HG03571 (cell line): ENCODE data around the gene ADGRL1.
"Not testable (repeated sequence)": the region's sequence is repeated elsewhere in the genome, so short reads cannot be mapped to it uniquely, and the experiment has no call there.

Source experiments
- ATAC-seq: cut with Tn5 transposase; IDR thresholded peaks from one replicate; pipeline ENCODE4 v1.9.1; 2021; ENCODE audit not compliant: unreplicated experiment

ADGRL1 gene

DNA sequence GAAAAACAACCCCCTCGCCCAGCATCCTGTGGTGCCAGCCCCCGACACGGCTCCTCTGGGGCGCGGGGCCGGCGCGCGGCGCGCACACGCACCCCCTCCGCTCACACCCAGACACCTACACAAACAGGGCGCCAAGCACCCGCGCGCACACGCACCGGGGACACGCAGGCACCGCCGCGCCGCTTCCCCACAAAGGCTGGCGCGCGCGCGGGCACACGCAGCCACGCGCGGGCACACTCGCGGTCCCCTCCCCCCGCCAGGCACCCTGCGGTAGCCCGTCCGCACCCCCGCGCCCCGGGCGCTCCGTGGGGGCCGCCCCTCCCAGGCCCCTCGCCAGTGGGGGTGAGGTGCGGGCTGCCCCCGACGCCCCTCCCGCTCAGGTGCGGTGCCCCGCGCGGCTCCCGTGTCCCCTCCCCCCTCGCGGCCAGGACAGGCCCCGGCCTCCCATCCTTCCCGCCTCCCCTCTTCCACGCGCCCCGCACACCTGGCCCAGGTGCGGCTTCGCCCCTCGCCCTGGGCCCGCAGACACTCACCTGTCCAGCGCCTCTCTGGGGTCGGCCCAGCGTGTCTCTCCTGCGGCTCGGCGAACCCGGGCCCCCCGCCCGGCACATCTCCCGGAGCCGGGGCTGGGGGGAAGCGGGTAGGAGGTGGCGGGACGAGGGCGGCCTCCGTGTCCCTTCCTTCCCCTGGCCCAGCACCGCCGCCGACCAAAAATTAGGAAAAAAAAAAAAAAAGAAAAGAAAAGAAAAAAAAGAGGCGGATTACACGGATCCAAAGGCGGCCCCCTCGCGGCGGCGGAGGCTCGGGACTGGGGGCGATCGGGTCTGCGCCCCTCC is at the start of gene ADGRL1:
ADGRL1 (minus strand) TSS at position 718 of the 836 bp plus-strand sequence. CDS start 22,567 bp downstream, outside the sequence.
- ATAC-seq: not testable (repeated sequence)

DNA sequence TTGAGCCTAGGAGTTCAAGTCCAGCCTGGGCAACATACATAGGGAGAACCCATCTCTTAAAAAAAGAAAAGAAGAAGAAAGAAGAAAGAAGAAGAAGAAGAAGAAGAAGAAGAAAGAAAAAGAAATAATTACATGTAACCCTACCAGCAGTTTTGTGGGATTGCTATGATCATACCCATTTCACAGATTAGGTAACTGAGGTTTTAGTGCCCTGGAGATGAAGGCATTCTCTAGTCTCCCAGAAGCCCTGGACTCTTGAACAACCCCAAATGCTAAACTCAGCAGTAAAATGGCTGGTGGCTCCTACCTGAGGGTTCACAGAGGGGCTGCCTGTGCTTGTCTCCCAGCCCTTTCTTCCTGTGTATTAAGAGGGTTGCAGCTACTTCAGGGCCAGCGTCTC is 49.3 kb upstream of the ADGRL1 start:
- ATAC-seq: not testable (repeated sequence)

DNA sequence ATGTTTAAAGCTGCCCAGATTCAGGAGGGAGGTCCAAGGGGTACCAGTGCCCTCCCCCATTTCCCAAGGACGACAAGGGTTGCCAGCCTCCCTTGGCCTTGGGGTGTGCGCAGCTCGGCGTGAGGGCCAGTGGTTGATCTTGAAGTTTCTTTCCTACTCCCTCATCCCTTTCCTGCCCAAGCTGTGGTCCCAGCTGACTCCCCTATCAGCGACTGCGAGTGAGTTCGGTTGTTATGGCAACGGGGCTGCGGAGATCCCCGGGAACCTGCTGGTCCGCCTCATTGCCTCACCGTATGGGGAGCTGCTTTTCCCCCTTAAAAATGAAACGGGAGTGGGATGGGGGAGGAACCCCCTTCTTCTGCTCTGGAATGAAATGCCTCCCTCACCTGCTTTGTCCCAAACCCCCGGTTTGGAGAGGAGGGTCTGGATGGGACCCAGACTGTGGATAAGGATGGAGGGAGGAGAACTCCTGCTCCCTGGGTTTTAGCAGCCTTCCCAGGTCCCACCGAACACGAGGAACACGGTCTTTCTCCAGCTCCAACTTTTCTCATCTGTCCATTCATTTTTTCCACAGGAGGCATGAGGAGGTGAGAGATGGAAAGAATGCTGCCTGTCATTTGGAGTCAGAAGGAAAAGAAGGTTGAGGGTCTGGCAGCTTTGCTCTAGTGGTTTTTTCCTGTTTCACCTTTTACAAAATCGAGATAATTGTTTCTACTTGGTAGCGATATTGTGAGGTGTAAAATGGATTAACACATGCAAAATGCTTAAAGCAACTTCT is 48.0 kb upstream of the ADGRL1 start:
- not testable (repeated sequence) for ATAC-seq

DNA sequence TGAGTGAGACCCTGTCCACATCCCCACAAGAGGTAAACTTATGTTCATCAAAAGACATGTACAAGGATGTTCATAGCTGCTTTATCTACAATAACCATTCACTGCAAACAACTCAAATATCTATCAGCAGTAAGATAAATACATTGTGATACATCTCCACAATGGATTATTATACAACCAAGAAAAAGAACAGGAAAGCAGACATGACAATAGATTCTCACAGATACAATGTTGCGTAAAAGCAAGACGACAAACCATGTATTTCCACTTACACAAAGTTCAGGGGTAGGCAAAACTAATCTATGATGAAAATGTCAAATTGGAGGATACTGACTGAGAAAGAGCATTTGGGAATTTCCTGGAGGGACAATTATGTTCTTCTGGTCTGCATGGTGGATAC is 46.2 kb upstream of the ADGRL1 start:
- not testable (repeated sequence) for ATAC-seq

DNA sequence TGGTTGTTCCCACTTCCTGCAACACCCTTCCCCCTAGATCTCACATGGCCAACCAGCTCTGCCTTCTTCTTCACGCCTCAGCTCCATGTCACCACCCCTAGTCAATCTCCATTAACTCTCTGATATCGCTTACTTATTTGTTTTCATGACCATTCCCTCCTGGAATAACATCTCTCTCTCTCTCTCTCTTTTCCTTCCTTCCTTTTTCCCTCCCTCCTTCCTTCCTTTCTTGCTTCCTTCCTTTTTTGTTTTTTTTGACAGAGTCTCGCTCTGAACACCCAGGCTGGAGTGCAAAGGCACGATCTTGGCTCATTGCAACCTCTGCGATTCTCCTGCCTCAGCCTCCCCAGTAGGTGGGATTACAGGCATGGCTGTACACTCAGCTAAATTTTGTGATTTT is 44.9 kb upstream of the ADGRL1 start:
- ATAC-seq: no peak

DNA sequence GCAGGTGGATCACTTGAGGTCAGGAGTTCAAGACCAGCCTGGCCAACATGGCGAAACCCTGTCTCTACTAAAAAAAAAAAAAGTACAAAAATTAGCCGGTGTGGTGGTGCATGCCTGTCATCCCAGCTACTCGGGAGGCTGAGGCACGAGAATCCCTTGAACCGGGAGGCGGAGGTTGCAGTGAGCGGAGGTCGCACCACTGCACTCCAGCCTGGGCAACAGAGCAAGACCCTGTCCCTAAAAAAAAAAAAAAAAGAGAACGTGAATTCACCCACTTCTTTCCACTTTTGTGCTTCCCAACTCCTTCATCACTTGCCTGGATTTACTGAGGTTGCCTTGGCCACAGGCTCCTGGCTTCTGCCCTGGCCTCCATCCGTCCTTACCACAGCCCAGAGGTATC is 44.3 kb upstream of the ADGRL1 start:
- not testable (repeated sequence) for ATAC-seq

DNA sequence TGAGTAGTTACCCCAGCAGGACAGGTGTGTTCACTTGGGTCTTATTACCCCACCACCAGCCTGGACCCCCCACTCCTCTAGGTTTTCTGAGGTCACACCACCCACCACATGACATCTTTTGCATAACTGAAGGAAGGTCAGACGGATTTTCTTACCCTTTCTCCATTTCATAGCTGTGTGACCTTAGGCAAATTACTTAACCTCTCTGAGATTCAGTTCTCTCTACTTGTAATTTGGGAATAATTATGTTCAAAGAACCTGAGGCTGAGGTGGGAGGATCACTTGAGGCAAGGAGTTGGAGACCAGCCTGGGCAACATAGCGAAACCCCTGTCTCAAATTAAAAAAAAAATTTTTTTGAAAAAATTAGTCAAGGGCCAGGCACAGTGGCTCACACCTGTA is 43.9 kb upstream of the ADGRL1 start:
- ATAC-seq: not testable (repeated sequence)

DNA sequence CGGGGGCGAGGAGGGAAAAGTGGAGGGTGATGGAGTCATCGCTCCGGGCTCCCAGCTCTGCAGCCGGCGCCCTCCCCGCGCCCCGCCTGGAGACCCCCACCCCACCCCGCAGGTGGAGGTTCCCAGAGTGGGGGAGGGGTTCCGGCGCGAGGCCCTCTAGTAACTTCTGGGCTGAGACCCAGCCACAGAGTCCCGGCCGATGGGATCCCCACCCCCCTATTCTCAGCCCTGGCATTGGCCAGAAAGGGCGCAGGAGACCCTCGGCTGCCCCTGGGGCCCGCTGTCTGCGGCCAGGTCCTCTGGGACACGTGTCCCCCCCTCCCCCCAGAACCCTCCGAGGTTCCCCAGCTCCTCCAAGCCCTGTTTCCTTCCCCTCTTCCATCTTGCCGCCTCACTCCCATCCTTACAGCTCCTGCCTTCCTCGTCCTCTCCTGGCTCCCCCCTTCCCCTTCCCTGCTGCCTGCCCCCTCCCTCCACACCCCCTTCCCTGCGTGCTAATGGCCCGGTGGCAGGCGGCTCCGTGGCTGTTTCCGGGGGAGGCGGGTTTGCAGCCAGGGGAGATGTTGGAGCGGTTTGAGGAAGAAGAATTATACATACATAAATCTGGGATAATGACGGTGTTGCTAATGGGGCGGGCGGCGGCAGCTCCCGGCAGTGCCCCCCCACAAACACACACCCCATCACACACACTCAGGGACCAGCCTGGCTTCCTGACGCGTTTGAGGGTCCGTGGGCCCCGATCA is 43.2 kb upstream of the ADGRL1 start:
- ATAC-seq: not testable (repeated sequence)

DNA sequence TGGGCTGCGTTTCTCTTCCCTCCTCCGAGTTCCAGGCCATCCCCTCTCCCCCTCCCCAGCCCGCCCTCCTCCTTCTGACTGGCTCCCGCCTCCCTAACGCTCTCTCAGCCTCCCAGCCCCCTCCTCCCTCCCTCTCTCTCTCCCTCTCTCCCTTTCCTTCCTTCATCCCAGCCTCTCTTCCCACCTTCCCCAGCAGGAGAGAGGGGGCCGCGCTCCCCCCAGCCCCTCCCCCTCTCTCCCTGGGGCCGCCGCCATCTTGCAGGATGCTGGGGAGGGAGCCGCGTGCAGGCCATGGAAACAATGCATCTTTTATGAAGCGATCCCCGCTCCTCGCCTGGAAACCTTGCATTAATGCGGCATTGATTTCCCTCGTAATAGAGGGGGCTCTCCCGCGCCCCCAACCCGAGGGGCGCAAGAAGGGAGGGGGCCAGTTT is 42.6 kb upstream of the ADGRL1 start:
- ATAC-seq: no peak

DNA sequence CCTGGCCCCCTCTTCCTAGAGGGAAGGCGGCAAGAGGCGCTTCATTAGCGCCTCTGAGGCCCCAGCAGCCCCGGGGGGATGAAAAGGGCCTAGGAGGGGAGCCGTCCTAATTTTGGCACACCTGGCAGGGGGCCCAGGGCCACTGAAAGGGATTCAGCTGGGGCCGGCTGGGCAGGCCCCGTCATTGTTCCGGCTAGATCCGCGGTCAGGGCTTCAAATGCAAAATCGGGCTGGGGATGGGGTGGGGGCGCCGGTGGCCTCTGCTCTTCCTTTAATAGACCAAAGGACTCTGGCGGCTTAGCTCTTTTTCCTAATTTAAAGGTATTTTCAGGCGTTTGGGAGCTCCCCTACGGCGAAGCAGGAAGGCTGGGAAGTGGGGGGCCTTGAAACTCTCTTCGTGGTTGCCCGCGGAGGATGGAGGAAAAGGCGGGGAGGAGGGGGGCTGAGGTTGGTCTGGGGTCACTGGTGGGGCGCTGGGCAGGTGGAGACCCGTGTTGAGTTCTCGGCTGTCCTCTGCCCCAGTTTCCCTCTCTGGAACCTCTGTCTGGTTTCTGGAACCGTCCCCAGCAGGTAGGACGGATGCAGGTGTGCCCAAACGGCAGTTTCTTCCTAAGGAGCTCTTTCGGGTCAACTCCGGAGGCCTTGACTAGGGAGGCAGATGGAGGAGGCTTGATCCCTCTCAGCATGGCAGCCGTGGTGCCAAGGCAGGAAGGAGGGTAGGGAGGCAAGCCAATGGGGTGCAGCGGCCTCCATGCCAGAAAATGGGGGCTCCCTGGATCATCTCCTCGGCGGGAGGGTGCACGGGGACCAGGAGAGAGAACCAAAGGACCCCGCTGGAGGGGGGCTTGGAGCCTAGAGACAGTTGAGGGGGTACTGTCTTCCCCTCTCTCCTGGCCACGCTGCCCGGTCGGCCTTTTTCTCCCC is 41.8 kb upstream of the ADGRL1 start:
- ATAC-seq: not testable (repeated sequence)

DNA sequence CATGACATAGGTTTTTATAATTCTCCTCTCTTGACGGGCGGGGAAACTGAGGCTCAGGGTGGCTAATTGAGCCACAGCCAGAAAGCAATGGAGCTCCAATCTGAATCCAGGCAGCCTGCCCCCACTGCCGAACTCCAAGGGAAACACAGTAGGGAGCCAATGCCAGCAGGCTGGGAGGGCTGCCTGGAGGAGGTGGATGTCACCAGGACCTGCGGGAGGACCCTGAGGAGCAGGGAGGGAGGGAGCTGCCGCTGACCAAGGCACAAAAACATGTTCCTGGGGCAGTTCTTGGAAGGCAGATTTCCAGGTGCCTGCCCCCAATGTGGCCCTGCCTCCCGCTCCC is 41.2 kb upstream of the ADGRL1 start:
- not testable (repeated sequence) for ATAC-seq

DNA sequence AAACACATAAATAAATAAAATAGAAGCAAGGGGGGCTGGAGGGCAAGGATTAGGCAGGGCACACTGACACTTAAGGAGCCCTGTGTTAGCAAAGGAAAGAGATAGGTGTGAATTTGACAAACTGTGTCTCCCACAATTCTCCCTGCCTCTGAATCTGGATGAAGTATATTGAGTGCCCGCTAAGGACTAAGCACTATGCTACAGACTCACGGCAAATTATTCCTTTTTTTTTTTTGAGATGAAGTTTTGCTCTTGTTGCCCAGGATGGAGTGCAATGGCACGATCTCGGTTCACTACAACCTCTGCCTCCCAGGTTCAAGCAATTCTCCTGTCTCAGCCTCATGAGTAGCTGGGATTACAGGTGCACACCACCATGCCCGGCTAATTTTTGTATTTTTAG is 38.4 kb upstream of the ADGRL1 start:
- not testable (repeated sequence) for ATAC-seq

DNA sequence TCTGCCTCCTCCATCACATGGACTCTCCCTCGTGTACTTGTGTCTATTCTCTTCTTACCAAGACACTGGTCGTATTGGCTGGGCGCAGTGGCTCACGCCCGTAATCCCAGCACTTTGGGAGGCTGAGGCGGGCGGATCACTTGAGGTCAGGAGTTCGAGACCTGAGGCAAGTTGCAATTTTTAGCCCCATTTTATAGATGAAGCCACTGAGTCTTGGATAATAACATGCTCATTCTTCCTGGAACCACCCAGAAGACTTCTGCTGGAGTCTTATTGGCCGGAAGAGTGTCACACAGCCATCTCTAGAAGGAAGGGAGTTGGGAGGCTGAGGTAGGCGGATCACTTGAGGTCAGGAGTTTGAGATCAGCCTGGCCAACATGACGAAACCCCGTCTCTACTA is 37.7 kb upstream of the ADGRL1 start:
- not testable (repeated sequence) for ATAC-seq

DNA sequence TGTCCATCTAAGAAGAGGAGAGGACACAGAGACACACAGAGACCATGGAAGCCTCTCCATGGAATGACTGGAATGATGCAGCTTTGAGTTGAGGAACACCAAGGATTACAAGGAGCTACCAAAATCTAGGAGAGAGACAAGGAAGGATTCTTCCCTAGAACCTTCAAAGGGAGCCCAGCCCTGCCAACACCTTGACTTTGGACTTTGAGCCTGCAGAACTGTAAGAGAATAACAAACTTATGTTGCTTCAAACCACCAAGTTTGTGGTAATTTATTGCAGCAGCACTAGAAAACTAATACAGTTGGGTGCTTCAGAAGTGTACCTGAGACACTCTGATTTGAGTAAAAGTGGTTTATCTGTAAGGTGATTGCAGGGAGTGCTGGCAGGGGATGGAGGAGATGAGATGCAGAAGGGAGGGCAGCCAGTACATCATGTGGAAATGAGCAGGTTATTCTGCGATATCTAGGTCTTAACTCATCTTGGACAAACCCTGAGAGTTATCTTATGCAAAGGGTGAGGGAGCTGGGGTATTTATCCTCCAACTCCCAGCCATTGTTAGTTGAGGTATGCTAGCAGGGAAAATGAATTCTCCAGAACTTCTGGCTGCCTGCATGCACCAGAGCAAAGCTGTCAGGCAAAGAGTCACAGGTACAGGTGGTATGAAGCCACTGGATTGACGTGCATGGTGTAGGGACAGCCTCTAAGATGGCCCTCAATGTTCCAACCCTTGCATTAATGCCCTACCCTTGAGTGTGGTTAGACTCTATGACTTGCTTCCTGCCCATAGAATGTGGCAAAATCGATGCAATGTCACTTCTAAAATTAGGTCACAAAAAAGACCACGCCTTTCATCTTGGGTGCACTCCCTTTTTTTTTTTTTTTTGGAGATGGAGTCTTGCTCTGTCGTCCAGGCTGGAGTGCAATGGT is 31.3 kb upstream of the ADGRL1 start:
- ATAC-seq: no peak

DNA sequence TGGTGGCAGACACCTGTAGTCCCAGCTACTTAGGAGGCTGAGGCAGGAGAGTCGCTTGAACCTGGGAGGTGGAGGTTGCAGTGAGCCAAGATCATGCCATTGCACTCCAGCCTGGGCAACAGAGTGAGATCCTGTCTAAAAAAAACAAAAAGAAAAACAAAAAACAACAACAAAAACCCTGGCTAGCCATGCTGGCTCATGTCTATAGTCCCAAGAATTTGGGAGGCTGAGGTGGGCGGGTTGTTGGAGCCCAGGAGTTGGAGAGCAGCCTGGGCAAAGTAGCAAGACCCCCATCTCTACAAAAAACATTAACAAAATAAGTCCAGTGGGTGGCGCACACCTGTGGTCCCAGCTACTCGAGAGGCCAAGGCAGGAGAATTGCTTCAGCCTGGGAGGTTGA is 27.0 kb upstream of the ADGRL1 start:
- ATAC-seq: not testable (repeated sequence)

DNA sequence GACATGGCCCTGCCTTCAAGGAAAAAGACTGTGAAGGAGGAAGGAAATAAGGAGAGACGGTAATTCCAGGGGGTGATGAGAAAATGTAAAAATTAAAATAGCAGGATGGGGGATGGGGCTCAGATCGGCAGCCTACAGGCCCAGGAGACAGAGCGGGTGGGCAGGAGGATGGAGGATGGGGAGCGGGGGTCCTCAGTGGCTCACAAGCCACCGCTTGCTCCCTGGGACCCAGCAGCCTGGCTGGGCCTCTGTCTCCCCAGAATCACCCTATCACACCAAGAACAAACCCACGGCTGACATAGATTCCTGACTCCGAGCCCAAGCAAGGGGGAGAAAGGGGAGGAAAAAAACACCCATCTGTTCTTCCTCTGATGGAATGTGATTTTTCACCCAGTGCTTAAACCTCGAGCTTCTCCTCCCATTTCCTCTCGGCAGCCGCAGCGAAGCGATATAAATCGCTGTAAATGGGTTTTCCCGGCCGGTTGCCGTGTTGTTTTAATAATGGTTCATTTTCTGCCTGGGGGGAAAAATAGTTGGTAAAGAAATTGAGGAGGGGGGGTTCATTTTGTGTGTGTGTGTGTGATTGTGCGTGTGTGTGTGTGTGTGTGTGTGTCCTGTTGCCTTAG is 22.6 kb upstream of the ADGRL1 start:
- ATAC-seq: not testable (repeated sequence)

DNA sequence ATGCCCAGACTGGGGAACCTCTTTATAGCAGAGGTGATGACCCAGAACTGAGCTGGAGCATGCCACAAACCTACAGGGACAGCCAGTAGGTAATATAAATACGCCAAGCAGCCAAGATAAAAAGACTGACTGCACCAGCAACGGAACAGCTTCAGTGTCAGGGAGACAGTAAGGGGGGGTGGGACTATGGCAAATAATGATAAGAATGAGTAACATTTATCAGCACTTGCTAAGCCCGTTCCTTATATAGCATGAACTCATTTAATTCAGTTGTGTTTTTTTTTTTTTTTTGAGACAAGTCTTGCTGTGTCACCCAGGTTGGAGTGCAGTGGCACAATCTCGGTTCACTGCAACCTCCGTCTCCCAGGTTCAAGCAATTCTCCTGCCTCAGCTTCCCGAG is 20.5 kb upstream of the ADGRL1 start:
- ATAC-seq: not testable (repeated sequence)

DNA sequence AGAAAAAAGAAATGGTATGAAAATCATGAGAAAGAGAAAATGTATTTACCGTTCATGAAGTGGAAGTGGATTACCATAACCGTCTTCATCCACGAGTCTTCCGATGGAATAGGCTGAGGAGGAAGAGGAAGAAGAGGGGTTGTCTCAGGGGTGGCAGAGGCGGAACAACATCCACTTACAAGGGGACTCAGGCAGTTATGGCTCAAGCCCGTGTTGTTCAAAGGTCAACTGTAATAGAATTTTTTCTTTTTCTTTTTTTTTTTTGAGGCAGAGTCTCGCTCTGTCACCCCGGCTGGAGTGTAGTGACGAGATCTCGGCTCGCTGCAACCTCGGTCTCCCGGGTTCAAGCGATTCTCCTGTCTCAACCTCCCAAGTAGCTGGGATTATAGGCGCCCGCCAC is 16.9 kb upstream of the ADGRL1 start:
- no peak for ATAC-seq

DNA sequence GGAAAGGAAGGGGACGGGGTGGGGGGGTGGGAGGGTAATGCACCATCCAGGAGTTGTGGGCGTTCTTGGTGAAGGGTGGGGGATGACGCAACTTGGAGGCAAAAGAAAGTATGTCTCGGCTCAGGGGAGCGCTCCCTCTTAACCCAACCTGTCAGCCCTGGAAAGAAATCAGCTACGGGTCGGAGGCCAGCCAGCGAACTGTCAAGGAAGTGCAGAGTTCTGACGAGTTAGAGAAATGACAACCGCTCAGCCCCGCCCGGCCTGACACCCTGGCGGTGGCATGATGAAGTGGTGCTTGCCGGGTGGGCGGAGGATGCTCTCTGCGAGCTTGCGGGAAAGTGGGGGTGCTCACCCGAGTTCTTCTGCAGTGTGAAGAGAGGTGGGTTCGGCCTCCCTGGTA is 15.4 kb upstream of the ADGRL1 start:
- not testable (repeated sequence) for ATAC-seq
